GM13976 (cell line): ENCODE results near the gene TENM4.

Source experiments
- DNase-seq: peaks from one replicate; pipeline ENCODE4 v3.0.0; 2012; ENCODE audit warnings: low spot score
- in situ Hi-C: fragments of 300-500 bp; cut with MboI; formaldehyde crosslinking; loops from one replicate; pipeline ENCODE4 v1.12.0; 2022; ENCODE audit warnings: low sequenced_read_pairs, mixed read lengths, inconsistent platforms; ENCODE audit not compliant: unreplicated experiment
- TF ChIP-seq, protein P1 (sequence below): IDR thresholded peaks from 2 replicates; pipeline ENCODE4 v1.5.1; 2012; ENCODE audit warnings: borderline replicate concordance, mild to moderate bottlenecking; ENCODE audit not compliant: insufficient read depth; ENCODE audit errors: extremely low read depth, missing control alignments, control extremely low read depth

Gene TENM4

DNA sequence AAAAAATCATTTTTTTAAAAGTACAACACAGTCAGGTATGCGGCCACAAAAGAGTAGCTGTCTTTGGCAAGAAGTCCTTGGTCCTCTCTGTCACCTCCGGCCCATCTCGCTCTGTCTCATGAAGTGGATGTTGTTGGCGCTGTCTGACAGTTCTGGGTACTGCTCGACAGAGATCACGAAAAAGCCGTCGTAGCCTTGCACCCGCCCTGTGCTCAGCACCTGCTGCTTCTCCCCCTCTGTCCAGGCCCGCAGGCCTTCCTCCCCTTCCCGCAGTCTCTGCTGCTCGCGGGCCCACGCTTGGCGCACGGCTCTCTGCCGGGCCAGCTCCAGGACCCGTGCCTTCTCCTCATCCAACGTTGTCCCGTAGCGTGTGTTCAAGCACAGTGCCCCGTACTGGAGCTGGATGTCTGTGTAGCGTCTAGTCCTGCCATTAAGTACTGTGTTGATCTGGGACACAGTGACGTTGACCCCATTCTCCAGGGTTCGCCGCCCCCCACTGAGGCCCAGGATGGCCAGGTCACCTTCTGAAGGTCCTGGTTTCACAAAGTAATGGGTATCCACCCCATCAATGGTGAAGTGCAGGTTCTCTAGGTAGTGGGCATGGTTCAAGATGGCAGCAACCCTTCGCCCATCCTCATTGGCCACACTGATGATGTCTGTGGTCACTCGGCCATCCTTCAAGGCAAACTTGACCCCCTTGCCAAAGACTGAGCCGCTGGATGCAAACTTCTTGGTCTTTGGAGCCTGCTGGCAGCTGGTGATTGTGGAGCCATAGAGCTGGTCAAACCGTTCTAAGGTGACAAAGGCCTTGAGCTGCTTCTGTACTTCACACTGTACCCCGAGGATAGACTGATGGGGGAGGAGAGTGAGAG is 782.6 kb downstream of the TENM4 start:
- TF ChIP-seq, protein P1, sequence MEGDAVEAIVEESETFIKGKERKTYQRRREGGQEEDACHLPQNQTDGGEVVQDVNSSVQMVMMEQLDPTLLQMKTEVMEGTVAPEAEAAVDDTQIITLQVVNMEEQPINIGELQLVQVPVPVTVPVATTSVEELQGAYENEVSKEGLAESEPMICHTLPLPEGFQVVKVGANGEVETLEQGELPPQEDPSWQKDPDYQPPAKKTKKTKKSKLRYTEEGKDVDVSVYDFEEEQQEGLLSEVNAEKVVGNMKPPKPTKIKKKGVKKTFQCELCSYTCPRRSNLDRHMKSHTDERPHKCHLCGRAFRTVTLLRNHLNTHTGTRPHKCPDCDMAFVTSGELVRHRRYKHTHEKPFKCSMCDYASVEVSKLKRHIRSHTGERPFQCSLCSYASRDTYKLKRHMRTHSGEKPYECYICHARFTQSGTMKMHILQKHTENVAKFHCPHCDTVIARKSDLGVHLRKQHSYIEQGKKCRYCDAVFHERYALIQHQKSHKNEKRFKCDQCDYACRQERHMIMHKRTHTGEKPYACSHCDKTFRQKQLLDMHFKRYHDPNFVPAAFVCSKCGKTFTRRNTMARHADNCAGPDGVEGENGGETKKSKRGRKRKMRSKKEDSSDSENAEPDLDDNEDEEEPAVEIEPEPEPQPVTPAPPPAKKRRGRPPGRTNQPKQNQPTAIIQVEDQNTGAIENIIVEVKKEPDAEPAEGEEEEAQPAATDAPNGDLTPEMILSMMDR, result no peak
- DNase-seq, result no peak
- in situ Hi-C loops, result no loop called here

GRCh38 chr11:78657441-78657840 is 783.4 kb downstream of the TENM4 start:
- TF ChIP-seq, protein P1, result no peak
- no peak for DNase-seq
- in situ Hi-C loops, result no loop called here

DNA sequence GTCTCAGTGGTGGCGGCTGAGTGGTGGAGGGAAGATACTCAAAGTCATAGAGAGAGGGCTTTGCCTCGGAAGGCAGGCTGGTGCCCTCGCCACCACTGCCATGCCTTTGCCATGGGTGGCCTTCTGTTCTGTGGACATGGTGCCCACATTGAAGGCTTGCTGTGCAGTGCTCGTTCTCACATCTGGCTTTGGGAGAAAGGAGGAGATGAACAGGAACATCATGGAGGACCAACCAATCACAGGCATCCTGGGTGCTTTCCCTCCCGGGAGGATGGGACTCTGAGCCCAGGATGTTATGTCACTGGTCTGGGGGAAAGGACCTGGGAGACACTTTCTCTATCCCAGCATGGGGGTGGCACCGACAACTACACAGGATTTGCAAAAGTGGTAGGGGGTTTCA is 783.8 kb downstream of the TENM4 start:
- in situ Hi-C loops, result no loop called here
- no peak for DNase-seq
- TF ChIP-seq, protein P1, result no peak

DNA sequence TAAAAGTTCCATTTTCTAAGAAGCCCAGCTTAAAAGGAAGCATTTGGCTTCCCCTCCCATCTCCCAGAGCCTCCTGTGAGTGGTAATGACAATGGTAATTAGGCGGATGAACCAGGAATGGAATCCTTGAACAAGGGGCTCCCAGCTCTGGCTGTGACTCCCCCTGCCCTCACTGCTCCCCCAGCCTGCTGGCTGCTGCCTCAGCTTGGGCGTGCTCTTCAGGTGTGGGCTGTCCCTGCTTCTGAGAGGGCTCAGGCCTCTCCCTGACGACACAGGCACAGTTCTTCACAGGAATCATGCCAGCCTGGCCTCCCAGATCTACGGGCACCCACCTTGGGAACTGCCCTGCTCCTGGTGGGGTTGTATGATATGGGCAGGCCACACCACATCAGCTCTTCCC is 784.5 kb downstream of the TENM4 start:
- in situ Hi-C loops, result no loop called here
- DNase-seq, result no peak
- TF ChIP-seq, protein P1, result no peak

DNA sequence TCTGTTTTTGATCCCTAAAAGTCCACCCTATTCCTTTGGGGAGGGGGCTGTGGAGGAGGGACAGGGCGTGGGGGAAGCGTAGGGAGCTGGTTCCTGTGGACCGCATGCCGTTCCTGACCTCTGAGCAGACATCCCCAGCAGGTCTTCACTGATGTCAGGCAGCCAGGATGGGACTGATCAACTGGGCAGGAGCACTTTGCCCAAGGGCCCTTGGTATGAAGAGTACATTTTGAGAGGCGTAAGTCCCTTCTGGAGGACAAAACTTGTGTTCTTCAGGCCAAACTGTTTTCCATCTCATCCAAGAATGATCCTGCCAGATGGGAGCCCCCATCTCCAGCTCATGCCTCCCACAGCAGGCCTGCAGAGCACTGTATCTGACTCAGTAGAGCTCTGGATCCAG is 785.3 kb downstream of the TENM4 start:
- DNase-seq, result no peak
- TF ChIP-seq, protein P1, result no peak
- in situ Hi-C loops, result no loop called here

- DNase-seq, result no peak
- TF ChIP-seq, protein P1, result no peak
- in situ Hi-C loops, result no loop called here
These were observed 786.0 kb downstream of the TENM4 start for GRCh38 chr11:78654866-78655265.
